DND-41 (cell line): ENCODE measurements around the gene FAM13A.
A peak's percentile ranks its signal among the peaks of the same experiment; 100 is the strongest.

ENCODE experiments used
- EZH2 ChIP-seq: IDR thresholded peaks from 3 replicates; pipeline ENCODE4 v1.6.1; 2012; ENCODE audit warnings: borderline replicate concordance, low read depth, mild to moderate bottlenecking, moderate library complexity, low read length, inconsistent platforms; ENCODE audit not compliant: severe bottlenecking
- TF ChIP-seq, protein P1 (sequence below): IDR thresholded peaks from 2 replicates; pipeline ENCODE4 v1.5.1; 2012; ENCODE audit warnings: borderline replicate concordance, low read length, moderate library complexity, mild to moderate bottlenecking; ENCODE audit not compliant: poor library complexity, severe bottlenecking; ENCODE audit errors: extremely low read depth

DNA sequence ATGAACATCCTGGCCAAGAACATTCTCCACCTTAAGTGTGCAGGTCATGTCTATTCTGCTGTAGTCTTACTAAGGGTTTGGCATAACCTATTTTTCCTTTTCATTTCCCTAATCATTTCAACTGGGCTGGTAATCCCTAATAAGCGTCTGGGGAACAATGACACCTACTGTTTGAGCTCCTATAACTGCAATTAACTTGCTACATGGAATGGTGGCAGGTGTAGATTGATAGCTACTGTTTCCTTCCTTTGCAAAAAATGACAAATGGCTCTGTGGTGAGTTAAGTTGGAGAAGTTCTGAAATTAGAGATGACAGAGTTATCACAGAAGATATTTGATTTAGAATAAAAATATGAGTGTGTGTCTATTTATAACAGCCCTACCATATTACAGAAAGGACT lies 254.8 kb downstream of the FAM13A start:
- TF ChIP-seq, protein P1, sequence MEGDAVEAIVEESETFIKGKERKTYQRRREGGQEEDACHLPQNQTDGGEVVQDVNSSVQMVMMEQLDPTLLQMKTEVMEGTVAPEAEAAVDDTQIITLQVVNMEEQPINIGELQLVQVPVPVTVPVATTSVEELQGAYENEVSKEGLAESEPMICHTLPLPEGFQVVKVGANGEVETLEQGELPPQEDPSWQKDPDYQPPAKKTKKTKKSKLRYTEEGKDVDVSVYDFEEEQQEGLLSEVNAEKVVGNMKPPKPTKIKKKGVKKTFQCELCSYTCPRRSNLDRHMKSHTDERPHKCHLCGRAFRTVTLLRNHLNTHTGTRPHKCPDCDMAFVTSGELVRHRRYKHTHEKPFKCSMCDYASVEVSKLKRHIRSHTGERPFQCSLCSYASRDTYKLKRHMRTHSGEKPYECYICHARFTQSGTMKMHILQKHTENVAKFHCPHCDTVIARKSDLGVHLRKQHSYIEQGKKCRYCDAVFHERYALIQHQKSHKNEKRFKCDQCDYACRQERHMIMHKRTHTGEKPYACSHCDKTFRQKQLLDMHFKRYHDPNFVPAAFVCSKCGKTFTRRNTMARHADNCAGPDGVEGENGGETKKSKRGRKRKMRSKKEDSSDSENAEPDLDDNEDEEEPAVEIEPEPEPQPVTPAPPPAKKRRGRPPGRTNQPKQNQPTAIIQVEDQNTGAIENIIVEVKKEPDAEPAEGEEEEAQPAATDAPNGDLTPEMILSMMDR: peak; percentile 19
- TF ChIP-seq EZH2: no peak
